RWPE1 (cell line): ENCODE data around the gene PSMD2.

Experiments
- CTCF ChIA-PET: fragments of 350-600 bp; sonication (Branson Sonifier 250); formaldehyde crosslinking; extraction: SDS; loops from one replicate; lab custom pipeline; 2021; lab: Yijun Ruan, JAX
- POLR2A ChIA-PET: fragments of 400-600 bp; formaldehyde crosslinking; extraction: SDS; loops from one replicate; lab custom pipeline; 2020; ENCODE audit warnings: antibody characterized with exemption; ENCODE audit not compliant: low non-redundant PET; lab: Yijun Ruan, JAX
- DNase-seq: peaks from one replicate; pipeline ENCODE4 v3.0.0; 2012; ENCODE audit warnings: low spot score
- H3K27ac ChIP-seq: fragments of 450-650 bp; 2 replicates; pipeline ENCODE4 v1.5.1; 2017
- TF ChIP-seq, protein P1 (sequence below): fragments of 450-650 bp; conservative IDR thresholded peaks from 2 replicates; pipeline ENCODE4 v1.5.1; 2017; ENCODE audit warnings: low read depth, mild to moderate bottlenecking

PSMD2 gene

DNA sequence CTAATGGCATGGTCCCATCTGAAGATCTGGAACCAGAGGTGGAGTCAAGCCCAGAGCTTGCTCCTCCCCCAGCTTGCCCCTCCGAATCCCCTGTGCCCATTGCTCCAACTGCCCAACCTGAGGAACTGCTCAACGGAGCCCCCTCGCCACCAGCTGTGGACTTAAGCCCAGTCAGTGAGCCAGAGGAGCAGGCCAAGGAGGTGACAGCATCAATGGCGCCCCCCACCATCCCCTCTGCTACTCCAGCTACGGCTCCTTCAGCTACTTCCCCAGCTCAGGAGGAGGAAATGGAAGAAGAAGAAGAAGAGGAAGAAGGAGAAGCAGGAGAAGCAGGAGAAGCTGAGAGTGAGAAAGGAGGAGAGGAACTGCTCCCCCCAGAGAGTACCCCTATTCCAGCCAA, 22.6 kb downstream of the PSMD2 start:
- ChIA-PET POLR2A (no interaction called here), CTCF (no interaction called here)
- TF ChIP-seq, protein P1, sequence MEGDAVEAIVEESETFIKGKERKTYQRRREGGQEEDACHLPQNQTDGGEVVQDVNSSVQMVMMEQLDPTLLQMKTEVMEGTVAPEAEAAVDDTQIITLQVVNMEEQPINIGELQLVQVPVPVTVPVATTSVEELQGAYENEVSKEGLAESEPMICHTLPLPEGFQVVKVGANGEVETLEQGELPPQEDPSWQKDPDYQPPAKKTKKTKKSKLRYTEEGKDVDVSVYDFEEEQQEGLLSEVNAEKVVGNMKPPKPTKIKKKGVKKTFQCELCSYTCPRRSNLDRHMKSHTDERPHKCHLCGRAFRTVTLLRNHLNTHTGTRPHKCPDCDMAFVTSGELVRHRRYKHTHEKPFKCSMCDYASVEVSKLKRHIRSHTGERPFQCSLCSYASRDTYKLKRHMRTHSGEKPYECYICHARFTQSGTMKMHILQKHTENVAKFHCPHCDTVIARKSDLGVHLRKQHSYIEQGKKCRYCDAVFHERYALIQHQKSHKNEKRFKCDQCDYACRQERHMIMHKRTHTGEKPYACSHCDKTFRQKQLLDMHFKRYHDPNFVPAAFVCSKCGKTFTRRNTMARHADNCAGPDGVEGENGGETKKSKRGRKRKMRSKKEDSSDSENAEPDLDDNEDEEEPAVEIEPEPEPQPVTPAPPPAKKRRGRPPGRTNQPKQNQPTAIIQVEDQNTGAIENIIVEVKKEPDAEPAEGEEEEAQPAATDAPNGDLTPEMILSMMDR: no peak
- DNase-seq: no peak
- peak overlapping the region; percentile 99 for H3K27ac ChIP-seq

DNA sequence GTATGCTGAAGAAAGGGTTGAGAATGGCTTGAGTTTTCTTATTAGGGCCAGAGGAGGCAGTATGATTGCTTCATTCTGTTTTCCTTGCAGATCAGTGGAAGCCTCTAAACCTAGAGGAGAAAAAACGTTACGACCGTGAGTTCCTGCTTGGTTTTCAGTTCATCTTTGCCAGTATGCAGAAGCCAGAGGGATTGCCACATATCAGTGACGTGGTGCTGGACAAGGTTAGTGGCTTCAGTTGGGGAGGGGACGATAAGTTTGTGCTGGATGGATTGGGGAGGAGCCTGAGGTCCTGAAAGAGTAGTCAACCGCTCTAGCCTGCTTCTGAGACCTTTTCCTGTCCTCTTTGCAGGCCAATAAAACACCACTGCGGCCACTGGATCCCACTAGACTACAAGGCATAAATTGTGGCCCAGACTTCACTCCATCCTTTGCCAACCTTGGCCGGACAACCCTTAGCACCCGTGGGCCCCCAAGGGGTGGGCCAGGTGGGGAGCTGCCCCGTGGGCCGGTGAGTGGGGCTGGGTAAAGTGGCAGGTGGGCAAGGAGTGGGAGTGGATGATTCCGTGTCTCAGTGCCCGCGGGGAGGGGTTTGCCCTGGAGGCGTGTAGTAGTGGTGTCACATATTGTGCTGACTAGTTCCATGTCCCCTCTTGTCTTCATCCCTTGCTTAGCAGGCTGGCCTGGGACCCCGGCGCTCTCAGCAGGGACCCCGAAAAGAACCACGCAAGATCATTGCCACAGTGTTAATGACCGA, 23.9 kb downstream of the PSMD2 start:
- no peak for DNase-seq
- TF ChIP-seq, protein P1: no peak
- H3K27ac ChIP-seq: peak overlapping the region; percentile 26
- ChIA-PET POLR2A (no interaction called here), CTCF (no interaction called here)

DNA sequence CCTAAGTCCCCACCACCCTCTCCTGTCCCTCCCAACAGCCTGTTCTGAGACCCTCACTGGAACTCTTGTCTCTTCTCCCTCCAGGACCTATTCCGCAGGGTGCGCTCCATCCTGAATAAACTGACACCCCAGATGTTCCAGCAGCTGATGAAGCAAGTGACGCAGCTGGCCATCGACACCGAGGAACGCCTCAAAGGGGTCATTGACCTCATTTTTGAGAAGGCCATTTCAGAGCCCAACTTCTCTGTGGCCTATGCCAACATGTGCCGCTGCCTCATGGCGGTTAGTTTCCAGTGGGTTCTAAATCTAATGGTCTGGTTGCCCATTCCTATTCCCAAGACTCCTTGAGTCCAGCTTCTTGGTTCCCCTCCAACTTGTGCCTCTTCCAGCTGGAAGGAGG, 24.7 kb downstream of the PSMD2 start:
- no peak for DNase-seq
- TF ChIP-seq, protein P1: no peak
- peak overlapping the region; percentile 26 for H3K27ac ChIP-seq
- POLR2A ChIA-PET: no interaction called here
- CTCF ChIA-PET: interaction anchor here (0.7 to 0.8 kb wide), 2 partner anchors 22 to 63 kb away, joined by 3 to 4 read pairs; no protein-coding TSS in a partner anchor

GRCh38 chr3:184325269-184325668, 26.2 kb downstream of the PSMD2 start:
- CTCF ChIA-PET: no interaction called here
- POLR2A ChIA-PET: no interaction called here
- peak overlapping the region; percentile 26 for H3K27ac ChIP-seq
- DNase-seq: no peak
- TF ChIP-seq, protein P1: no peak

- peak overlapping the region; percentile 26 for H3K27ac ChIP-seq
- DNase-seq: no peak
- TF ChIP-seq, protein P1: no peak
- POLR2A ChIA-PET: no interaction called here
- CTCF ChIA-PET: no interaction called here
Observed at GRCh38 chr3:184325715-184326369, 26.8 kb downstream of the PSMD2 start.

DNA sequence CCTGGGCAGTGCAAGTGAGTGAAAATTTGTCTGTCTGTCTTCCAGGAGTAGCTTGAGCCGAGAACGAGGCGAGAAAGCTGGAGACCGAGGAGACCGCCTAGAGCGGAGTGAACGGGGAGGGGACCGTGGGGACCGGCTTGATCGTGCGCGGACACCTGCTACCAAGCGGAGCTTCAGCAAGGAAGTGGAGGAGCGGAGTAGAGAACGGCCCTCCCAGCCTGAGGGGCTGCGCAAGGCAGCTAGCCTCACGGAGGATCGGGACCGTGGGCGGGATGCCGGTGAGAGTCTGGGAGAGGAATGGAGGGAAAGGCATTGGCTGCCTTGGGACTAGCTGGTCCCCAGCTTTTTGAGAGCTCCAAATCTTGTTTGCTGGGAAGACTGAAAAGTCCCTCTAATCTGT, 28.1 kb downstream of the PSMD2 start:
- peak overlapping the region; percentile 53 for H3K27ac ChIP-seq
- ChIA-PET CTCF (interaction anchor here (0.6 kb wide), 1 partner anchor 12 kb away, joined by 3 read pairs; no protein-coding TSS in a partner anchor), POLR2A (no interaction called here)
- TF ChIP-seq, protein P1: no peak
- no peak for DNase-seq
